Mesenchymal stem cell (in vitro differentiated cells and primary cell): Measurements from ENCODE around the gene C3orf70.

Source experiments
- DNase-seq: peaks from one replicate; pipeline ENCODE4 v3.0.0-alpha.2; 2013
- H2AFZ ChIP-seq: one replicate; pipeline ENCODE4 v1.6.1; 2013; ENCODE audit warnings: low read depth, mild to moderate bottlenecking, control low read depth, inconsistent platforms, low read length, moderate library complexity
- H2AK5ac ChIP-seq: 2 replicates; pipeline ENCODE4 v1.6.1; 2013; ENCODE audit warnings: low read length, moderate library complexity, mild to moderate bottlenecking, inconsistent platforms; ENCODE audit not compliant: severe bottlenecking
- H2BK120ac ChIP-seq: one replicate; pipeline ENCODE4 v1.6.1; 2013; ENCODE audit warnings: low read depth, mild to moderate bottlenecking, inconsistent platforms, low read length, moderate library complexity
- H2BK12ac ChIP-seq, 2 experiments: one replicate each; pipeline ENCODE4 v1.6.1; 2013; ENCODE audit warnings: inconsistent platforms in 2 of 2, low read length in 2 of 2, mild to moderate bottlenecking in 2 of 2, moderate library complexity in 2 of 2, control low read depth in 1 of 2
- H2BK15ac ChIP-seq: one replicate; pipeline ENCODE4 v1.6.1; 2013; ENCODE audit warnings: mild to moderate bottlenecking, low read depth, inconsistent platforms; ENCODE audit not compliant: poor library complexity, severe bottlenecking
- H2BK5ac ChIP-seq: 2 replicates; pipeline ENCODE4 v1.6.1; 2013; ENCODE audit warnings: low read depth, mild to moderate bottlenecking, low read length, control low read depth, inconsistent platforms; ENCODE audit not compliant: poor library complexity, severe bottlenecking
- H3K14ac ChIP-seq, 2 experiments: one replicate each; pipeline ENCODE4 v1.6.1; 2013; ENCODE audit warnings: inconsistent platforms in 2 of 2, low read length in 2 of 2, control low read depth in 1 of 2, mild to moderate bottlenecking in 1 of 2, moderate library complexity in 1 of 2
- H3K18ac ChIP-seq, 2 experiments: one replicate each; pipeline ENCODE4 v1.6.1; 2013; ENCODE audit warnings: inconsistent platforms in 2 of 2, low read length in 2 of 2, control low read depth in 1 of 2, low read depth in 1 of 2, mild to moderate bottlenecking in 1 of 2
- H3K23ac ChIP-seq, 2 experiments: one replicate each; pipeline ENCODE4 v1.6.1; 2013; ENCODE audit warnings: inconsistent platforms in 2 of 2, low read length in 2 of 2, mild to moderate bottlenecking in 2 of 2, moderate library complexity in 2 of 2, control low read depth in 1 of 2
- H3K27ac ChIP-seq: 2 replicates; pipeline ENCODE4 v1.5.1; 2013; ENCODE audit warnings: mild to moderate bottlenecking, moderate library complexity, low read length, control low read depth, inconsistent platforms; ENCODE audit not compliant: poor library complexity, severe bottlenecking
- H3K27me3 ChIP-seq, 2 experiments: 2 replicates each; pipeline versions ENCODE4 v1.6.1 to v1.7.0; 2013; ENCODE audit warnings: low read length in 2 of 2, mild to moderate bottlenecking in 2 of 2, moderate library complexity in 2 of 2, control low read depth in 1 of 2, inconsistent platforms in 1 of 2; ENCODE audit not compliant: control insufficient read depth in 1 of 2, insufficient read depth in 1 of 2
- H3K36me3 ChIP-seq, 2 experiments: 2 replicates each; pipeline versions ENCODE4 v1.6.1 to v1.7.0; 2013; ENCODE audit warnings: low read length in 2 of 2, control low read depth in 1 of 2, inconsistent platforms in 1 of 2, low read depth in 1 of 2, mild to moderate bottlenecking in 1 of 2; ENCODE audit not compliant: insufficient read depth in 2 of 2, control insufficient read depth in 1 of 2
- H3K4ac ChIP-seq, 2 experiments: one replicate each; pipeline ENCODE4 v1.6.1; 2013; ENCODE audit warnings: inconsistent platforms in 2 of 2, low read length in 2 of 2, mild to moderate bottlenecking in 2 of 2, moderate library complexity in 2 of 2, control low read depth in 1 of 2, low read depth in 1 of 2
- H3K4me1 ChIP-seq: 2 replicates; pipeline ENCODE4 v1.6.1; 2013; ENCODE audit warnings: low read depth, low read length, control low read depth; ENCODE audit not compliant: control insufficient read depth, insufficient read depth
- H3K4me2 ChIP-seq: 2 replicates; pipeline ENCODE4 v1.6.1; 2013; ENCODE audit warnings: low read length, mild to moderate bottlenecking, inconsistent platforms; ENCODE audit not compliant: poor library complexity, severe bottlenecking
- H3K4me3 ChIP-seq, 2 experiments: 2 replicates each; pipeline versions ENCODE4 v1.5.1 to v1.7.0; 2013; ENCODE audit warnings: low read length in 2 of 2, mild to moderate bottlenecking in 2 of 2, control low read depth in 1 of 2, low read depth in 1 of 2; ENCODE audit not compliant: insufficient read depth in 1 of 2
- H3K79me1 ChIP-seq: replicated peaks from 2 replicates; pipeline ENCODE4 v1.6.1; 2013; ENCODE audit warnings: mild to moderate bottlenecking, control low read depth, low read length, inconsistent platforms; ENCODE audit not compliant: poor library complexity, severe bottlenecking
- H3K9ac ChIP-seq: 2 replicates; pipeline ENCODE4 v1.7.0; 2013; ENCODE audit warnings: mild to moderate bottlenecking, low read length, moderate library complexity
- H3K9me3 ChIP-seq: 2 replicates; pipeline ENCODE4 v1.7.0; 2013; ENCODE audit warnings: mild to moderate bottlenecking, low read length; ENCODE audit not compliant: control insufficient read depth
- H4K8ac ChIP-seq: one replicate; pipeline ENCODE4 v1.6.1; 2013; ENCODE audit warnings: inconsistent platforms, mild to moderate bottlenecking, low read length, moderate library complexity
- H4K91ac ChIP-seq: one replicate; pipeline ENCODE4 v1.6.1; 2013; ENCODE audit warnings: mild to moderate bottlenecking, low read length, inconsistent platforms
- WGBS: methylation state at CpG from one replicate; pipeline ENCODE4 v1.1.7; 2013; ENCODE audit warnings: mixed read lengths; 5-methylcytosine and 5-hydroxymethylcytosine counted together

C3orf70 gene

GRCh38 chr3:185089751-185090150, 63.1 kb downstream of the C3orf70 start:
- Histone ChIP-seq H3K27ac (no peak overlapping the region), H3K4me2 (no peak overlapping the region), H3K18ac (no peak overlapping the region), H2BK15ac (no peak overlapping the region), H2AFZ (no peak overlapping the region), H3K27me3 (no peaks in the 10 kb centered on the region), H2BK12ac (no peak overlapping the region), H3K36me3 (no peaks in the 10 kb centered on the region), H3K9ac (no peak overlapping the region), H3K9me3 (no peaks in the 10 kb centered on the region), H2BK5ac (no peak overlapping the region), H3K23ac (no peak overlapping the region), H3K79me1 (no peaks in the 10 kb centered on the region), H3K4ac (no peak overlapping the region), H2AK5ac (no peak overlapping the region), H4K8ac (no peak overlapping the region), H2BK120ac (no peak overlapping the region), H3K4me1 (peaks cover under 1% of the 10 kb centered on the region), H3K14ac (no peak overlapping the region), H3K4me3 (no peak overlapping the region), H4K91ac (no peak overlapping the region)
- DNase-seq = no peak

DNA sequence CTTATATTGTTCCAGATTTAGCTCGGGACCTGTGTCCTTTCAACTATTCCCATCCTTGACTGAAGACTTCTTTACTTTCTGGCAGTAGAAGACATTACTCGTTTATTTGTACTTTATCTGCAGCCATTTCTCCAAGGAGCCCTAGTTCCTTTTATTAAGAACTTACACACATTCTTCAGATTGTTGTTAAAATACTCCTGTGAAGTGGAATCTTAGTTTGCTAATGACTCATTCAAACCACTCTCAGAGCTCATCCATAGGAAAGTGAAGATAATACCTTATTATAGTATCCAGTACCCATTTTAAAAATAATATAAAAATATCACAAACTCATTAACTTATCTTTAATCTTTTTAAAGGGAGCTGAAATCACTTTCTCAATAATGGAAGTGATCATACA, 63.5 kb downstream of the C3orf70 start:
- Histone ChIP-seq H3K4ac (no peak overlapping the region), H4K8ac (no peak overlapping the region), H3K9me3 (no peaks in the 10 kb centered on the region), H3K4me1 (peaks cover 1% of the 10 kb centered on the region), H3K36me3 (no peaks in the 10 kb centered on the region), H2BK15ac (no peak overlapping the region), H2BK5ac (no peak overlapping the region), H3K27me3 (no peaks in the 10 kb centered on the region), H2AK5ac (no peak overlapping the region), H3K9ac (no peak overlapping the region), H2BK12ac (no peak overlapping the region), H3K23ac (no peak overlapping the region), H4K91ac (no peak overlapping the region), H3K4me2 (no peak overlapping the region), H3K18ac (no peak overlapping the region), H3K79me1 (no peaks in the 10 kb centered on the region), H3K4me3 (no peak overlapping the region), H2BK120ac (no peak overlapping the region), H2AFZ (no peak overlapping the region), H3K14ac (no peak overlapping the region), H3K27ac (no peak overlapping the region)
- DNase-seq = peak; percentile 19
- 29% methylated on average over 2 of the region's 2 CpGs for WGBS

- H3K4me2 ChIP-seq = no peak overlapping the region
- H3K14ac ChIP-seq = no peak overlapping the region
- H2BK15ac ChIP-seq = no peak overlapping the region
- no peak overlapping the region for H3K4ac ChIP-seq
- no peaks in the 10 kb centered on the region for H3K9me3 ChIP-seq
- no peak overlapping the region for H2AFZ ChIP-seq
- no peak overlapping the region for H2BK12ac ChIP-seq
- no peak overlapping the region for H4K8ac ChIP-seq
- peaks cover 7% of the 10 kb centered on the region for H3K4me1 ChIP-seq
- no peak overlapping the region for H3K4me3 ChIP-seq
- DNase-seq = no peak
- no peak overlapping the region for H3K27ac ChIP-seq
- H3K9ac ChIP-seq = no peak overlapping the region
- H2BK5ac ChIP-seq = no peak overlapping the region
- no peaks in the 10 kb centered on the region for H3K79me1 ChIP-seq
- no peak overlapping the region for H4K91ac ChIP-seq
- peaks cover 2 to 4% of the 10 kb centered on the region in 2 experiments for H3K36me3 ChIP-seq
- H3K18ac ChIP-seq = no peak overlapping the region
- H3K27me3 ChIP-seq = no peaks in the 10 kb centered on the region
- H2BK120ac ChIP-seq = no peak overlapping the region
- no peak overlapping the region for H3K23ac ChIP-seq
- WGBS = 82% methylated on average over 3 of the region's 3 CpGs
- peak overlapping the region; percentile 34 for H2AK5ac ChIP-seq
Measured at GRCh38 chr3:185087419-185087818, 65.4 kb downstream of the C3orf70 start.

DNA sequence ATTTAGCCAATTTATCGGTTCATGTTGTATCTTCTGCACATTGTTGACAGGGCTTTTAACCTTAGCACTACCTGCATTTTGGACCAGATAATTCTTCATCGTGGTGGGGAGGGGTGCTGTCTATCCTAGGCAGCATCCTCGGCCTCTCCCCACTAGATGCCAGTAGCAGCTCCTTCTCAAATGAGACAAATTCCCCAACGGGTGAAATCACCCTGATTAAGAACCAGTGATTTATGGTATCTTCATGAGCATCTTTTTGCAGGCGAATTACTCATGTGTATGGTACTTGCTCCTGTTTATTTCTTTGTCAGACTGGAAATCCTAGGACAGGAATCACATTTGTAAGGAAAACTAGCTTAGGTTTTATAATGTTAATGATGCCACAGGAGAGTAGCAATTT, 68.0 kb downstream of the C3orf70 start:
- H3K4me2 ChIP-seq = no peak overlapping the region
- no peak overlapping the region for H3K9ac ChIP-seq
- H3K4ac ChIP-seq = no peak overlapping the region
- DNase-seq = peak; percentile 62
- H3K9me3 ChIP-seq = no peaks in the 10 kb centered on the region
- no peak overlapping the region for H2AK5ac ChIP-seq
- peaks cover 2 to 4% of the 10 kb centered on the region in 2 experiments for H3K36me3 ChIP-seq
- no peaks in the 10 kb centered on the region for H3K79me1 ChIP-seq
- WGBS = 48% methylated on average over 5 of the region's 5 CpGs
- H3K18ac ChIP-seq = no peak overlapping the region
- no peak overlapping the region for H2BK5ac ChIP-seq
- H4K91ac ChIP-seq = no peak overlapping the region
- H3K23ac ChIP-seq = no peak overlapping the region
- no peak overlapping the region for H3K4me3 ChIP-seq
- H4K8ac ChIP-seq = no peak overlapping the region
- H3K27ac ChIP-seq = no peak overlapping the region
- no peak overlapping the region for H3K14ac ChIP-seq
- no peak overlapping the region for H2BK15ac ChIP-seq
- H2AFZ ChIP-seq = no peak overlapping the region
- no peak overlapping the region for H2BK12ac ChIP-seq
- H3K4me1 ChIP-seq = peaks cover 18% of the 10 kb centered on the region
- H3K27me3 ChIP-seq = no peaks in the 10 kb centered on the region
- no peak overlapping the region for H2BK120ac ChIP-seq
